ENCODE measurements around the gene SLX4IP. TPM values are rescaled to one million over a fixed set of nuclear protein-coding genes. Genes with fewer than 3 reads are reported as not detected.
A peak's percentile ranks its signal among the peaks of the same experiment; 100 is the strongest.

SLX4IP gene
- total and polyA plus RNA-seq, 2 of the 13 experiments (the other 11 are each of a cell fraction or from before 2014, with no cell fraction given): 3.6 to 7.3 TPM

DNA sequence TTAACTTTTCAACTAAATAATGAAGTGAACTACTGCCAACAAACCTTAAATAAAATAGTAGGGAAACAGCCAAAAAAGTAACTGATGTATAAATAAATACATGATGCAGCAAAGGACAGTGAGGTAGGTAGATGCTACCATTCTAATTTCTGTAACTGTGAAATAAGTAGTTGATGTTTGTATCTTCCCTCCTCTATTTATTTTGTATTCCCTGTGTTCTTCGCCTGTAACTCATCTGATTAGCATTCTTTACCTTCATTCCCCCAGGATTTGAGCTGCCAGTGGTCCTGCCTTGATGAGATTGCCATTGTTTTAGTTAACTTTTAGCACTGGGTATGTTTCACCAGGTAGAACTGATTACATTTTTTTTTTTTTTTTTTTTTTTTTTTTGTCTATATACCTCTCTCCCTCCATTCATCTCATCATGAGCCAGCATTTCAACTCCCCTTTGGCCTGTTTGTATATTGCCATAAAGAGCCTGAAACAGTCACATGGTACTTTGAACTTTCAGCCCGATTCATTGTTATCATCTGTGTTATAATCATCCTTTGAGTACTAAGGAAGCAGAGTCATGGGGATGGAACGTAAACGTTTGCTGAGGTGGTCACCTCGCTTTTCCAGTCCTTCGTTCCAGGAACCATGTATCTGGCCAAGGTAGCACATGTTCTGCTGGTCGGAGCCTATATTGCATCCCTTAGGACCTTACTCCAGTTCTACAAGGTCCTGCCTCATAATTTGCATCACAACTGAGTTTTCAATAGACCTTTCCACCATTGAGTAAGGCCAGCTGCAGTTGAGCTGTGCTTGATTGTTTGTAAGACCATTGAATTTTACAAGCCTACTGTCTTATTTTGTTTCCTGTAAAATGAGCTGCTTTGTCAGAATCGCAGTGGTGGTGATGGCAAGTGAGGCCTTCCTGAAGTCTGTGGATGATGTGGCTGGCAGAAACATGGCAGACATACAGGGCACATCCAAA lies 131.1 kb downstream of the SLX4IP start (continued):
- TF ChIP-seq USF2 (IDR thresholded peaks at IDR 0.05; ENCODE audit: low read depth, low read length) (peak; percentile 32; the same call in 1 of the 2 replicates), USF2 (CRISPR knock-in tag; IDR thresholded peaks at IDR 0.05; ENCODE audit: borderline replicate concordance) (peak; percentile 57; the same call in 1 of the 2 replicates), POGZ (CRISPR knock-in tag; IDR thresholded peaks at IDR 0.05) (peak; percentile 70), CHD2 (IDR thresholded peaks at IDR 0.05; ENCODE audit: low read depth, low read length) (peak; percentile 42; the same call in 1 of the 2 replicates), MZF1 (CRISPR knock-in tag; IDR thresholded peaks at IDR 0.05; ENCODE audit: borderline replicate concordance) (no peak), MYNN (CRISPR knock-in tag; IDR thresholded peaks at IDR 0.05; ENCODE audit: low read depth) (peak; percentile 26; the same call in 1 of the 2 replicates), ZNF441 (CRISPR knock-in tag; IDR thresholded peaks at IDR 0.05; ENCODE audit: borderline replicate concordance) (peak; percentile 89), GABPB1 (CRISPR knock-in tag; IDR thresholded peaks at IDR 0.05) (no peak; the same call in none of the 2 replicates), KLF9 (CRISPR knock-in tag; IDR thresholded peaks at IDR 0.05; ENCODE audit: low read depth) (0 out of 2 replicates have a peak, but pooled peaks have one; percentile 28), PATZ1 (CRISPR knock-in tag; IDR thresholded peaks at IDR 0.05) (peak; percentile 41; the same call in 1 of the 2 replicates), BRD4 (CRISPR knock-in tag; IDR thresholded peaks at IDR 0.05) (peak; percentile 71), MLLT10 (CRISPR knock-in tag; IDR thresholded peaks at IDR 0.05) (no peak), FOXP1 (IDR thresholded peaks at IDR 0.05) (no peak), FOXP1 (CRISPR knock-in tag; IDR thresholded peaks at IDR 0.05) (peak; percentile 69), SP2 (CRISPR knock-in tag; IDR thresholded peaks at IDR 0.05) (no peak), ZNF543 (CRISPR knock-in tag; IDR thresholded peaks at IDR 0.05) (peak; percentile 51; the same call in 1 of the 2 replicates)
- TF ChIP-seq, protein P1, sequence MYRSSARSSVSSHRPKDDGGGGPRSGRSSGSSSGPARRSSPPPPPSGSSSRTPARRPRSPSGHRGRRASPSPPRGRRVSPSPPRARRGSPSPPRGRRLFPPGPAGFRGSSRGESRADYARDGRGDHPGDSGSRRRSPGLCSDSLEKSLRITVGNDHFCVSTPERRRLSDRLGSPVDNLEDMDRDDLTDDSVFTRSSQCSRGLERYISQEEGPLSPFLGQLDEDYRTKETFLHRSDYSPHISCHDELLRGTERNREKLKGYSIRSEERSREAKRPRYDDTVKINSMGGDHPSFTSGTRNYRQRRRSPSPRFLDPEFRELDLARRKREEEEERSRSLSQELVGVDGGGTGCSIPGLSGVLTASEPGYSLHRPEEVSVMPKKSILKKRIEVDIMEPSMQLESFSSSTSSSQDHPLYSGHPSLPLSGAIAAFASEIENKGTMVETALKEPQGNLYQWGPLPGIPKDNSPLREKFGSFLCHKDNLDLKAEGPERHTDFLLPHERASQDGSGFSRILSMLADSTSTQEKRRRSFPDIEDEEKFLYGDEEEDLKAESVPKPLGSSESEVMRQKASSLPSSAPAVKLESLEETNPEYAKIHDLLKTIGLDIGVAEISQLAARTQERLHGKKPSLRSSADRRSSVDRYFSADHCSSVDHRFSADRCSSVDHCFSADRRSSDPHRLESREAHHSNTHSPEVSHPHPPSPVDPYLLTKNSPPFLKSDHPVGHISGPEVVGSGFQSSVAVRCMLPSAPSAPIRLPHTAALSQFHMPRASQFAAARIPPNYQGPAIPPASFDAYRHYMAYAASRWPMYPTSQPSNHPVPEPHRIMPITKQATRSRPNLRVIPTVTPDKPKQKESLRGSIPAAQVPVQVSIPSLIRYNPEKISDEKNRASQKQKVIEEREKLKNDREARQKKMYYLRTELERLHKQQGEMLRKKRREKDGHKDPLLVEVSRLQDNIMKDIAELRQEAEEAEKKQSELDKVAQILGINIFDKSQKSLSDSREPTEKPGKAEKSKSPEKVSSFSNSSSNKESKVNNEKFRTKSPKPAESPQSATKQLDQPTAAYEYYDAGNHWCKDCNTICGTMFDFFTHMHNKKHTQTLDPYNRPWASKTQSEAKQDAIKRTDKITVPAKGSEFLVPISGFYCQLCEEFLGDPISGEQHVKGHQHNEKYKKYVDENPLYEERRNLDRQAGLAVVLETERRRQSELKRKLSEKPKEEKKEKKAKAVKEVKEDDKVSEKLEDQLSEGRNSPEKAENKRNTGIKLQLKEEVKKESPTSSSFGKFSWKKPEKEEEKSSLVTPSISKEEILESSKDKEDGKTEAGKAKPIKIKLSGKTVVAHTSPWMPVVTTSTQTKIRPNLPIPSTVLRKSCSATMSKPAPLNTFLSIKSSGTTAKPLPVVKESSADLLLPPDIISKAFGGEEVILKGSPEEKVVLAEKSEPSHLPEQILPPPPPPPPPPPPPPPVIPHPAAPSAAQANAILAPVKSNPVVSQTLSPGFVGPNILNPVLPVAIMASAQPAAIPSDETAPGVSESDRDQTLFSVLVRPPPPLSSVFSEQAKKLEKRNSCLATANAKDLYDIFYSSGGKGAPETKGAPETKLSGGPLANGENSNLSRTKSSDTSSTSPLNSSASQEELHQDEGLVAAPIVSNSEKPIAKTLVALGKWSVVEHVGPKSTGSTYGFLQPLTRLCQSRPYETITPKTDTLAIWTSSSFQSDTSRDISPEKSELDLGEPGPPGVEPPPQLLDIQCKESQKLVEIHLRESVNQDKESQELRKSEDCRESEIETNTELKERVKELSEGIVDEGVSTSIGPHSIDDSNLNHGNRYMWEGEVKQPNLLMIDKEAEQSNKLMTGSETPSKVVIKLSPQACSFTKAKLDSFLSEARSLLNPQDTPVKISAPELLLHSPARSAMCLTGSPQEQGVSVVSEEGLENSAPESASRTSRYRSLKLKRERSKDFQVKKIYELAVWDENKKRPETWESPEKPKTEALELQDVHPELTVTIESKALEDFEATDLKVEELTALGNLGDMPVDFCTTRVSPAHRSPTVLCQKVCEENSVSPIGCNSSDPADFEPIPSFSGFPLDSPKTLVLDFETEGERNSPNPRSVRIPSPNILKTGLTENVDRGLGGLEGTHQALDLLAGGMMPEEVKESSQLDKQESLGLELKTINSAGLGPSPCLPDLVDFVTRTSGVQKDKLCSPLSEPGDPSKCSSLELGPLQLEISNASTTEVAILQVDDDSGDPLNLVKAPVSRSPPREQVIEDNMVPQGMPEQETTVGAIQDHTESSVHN (CRISPR knock-in tag; IDR thresholded peaks at IDR 0.05): no peak
